Measurements from ENCODE around the gene MNT. TPM values are rescaled to one million over a fixed set of nuclear protein-coding genes. Genes with fewer than 3 reads are reported as not detected.
A peak's percentile ranks its signal among the peaks of the same experiment; 100 is the strongest.

Gene MNT
- total RNA-seq, 4 donors from 2014 or later: 2.9 to 5.4 (median 4.2) TPM

DNA sequence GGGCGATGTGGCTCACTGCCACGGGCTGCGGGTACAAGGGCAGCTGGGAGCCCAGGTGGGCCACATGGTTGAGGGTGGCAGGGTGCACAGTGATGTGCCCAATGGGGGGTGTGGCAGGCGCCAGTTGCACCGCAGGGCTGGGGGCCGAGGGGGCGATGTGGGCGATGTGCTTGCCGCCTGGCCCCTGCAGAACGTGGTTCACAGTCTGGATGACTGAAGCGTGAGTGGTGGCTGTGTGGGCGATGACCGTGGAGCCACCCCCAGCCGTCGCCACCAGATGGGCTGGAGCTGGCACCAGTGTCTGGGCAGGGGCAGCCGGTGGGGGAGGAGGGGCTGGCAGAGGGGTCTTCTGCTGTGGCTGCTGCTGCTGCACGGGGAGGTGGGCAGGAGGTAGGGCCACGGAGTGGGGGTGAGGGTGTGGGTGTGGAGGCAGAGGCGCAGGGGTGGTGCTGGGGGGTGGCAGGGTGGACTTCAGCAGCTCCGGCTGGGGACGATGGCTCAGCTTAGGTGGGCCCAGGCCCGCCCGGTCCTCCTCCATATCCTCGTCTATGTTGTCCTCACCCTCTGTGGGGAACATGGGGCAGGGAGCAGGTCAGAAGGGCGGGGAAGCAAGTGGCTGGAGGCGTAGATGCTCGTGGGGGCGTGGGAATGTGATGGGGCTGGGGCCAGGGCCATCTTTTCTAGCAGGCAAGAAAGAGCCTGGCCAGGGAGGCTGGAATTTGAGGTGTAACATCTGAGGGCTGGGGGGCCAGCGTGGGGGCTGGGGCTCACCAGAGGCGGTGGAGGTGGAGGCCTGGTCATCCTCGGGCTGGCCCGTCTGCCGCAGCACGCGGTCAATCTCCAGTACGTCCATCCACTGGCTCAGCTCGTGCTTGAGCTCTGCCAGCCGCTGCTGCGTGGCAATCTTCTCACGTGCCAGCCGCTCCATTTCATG, 13.5 kb downstream of the MNT start:
- in situ Hi-C loops (cut with MboI; ENCODE audit: low sequenced_read_pairs in 4 of 4) (no loop called here), intact Hi-C loops (cut with DNase I; ENCODE audit: low total_unique reads) (no loop called here)
- no peaks in the 10 kb centered on the region for H3K36me3 ChIP-seq
- peaks cover 60 to 83% of the 10 kb centered on the region in 2 donors for H3K4me1 ChIP-seq
- H3K9me3 ChIP-seq: no peaks in the 10 kb centered on the region
- peak overlapping the region in 1 of 4 donors; percentile 97 for H3K27ac ChIP-seq
- no peak overlapping the region for H3K4me3 ChIP-seq
- ATAC-seq (no peak), DNase-seq (no peak)
- no peak for TF ChIP-seq POLR2A (IDR thresholded peaks at IDR 0.05)
- TF ChIP-seq, protein P1, sequence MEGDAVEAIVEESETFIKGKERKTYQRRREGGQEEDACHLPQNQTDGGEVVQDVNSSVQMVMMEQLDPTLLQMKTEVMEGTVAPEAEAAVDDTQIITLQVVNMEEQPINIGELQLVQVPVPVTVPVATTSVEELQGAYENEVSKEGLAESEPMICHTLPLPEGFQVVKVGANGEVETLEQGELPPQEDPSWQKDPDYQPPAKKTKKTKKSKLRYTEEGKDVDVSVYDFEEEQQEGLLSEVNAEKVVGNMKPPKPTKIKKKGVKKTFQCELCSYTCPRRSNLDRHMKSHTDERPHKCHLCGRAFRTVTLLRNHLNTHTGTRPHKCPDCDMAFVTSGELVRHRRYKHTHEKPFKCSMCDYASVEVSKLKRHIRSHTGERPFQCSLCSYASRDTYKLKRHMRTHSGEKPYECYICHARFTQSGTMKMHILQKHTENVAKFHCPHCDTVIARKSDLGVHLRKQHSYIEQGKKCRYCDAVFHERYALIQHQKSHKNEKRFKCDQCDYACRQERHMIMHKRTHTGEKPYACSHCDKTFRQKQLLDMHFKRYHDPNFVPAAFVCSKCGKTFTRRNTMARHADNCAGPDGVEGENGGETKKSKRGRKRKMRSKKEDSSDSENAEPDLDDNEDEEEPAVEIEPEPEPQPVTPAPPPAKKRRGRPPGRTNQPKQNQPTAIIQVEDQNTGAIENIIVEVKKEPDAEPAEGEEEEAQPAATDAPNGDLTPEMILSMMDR (IDR thresholded peaks at IDR 0.05 in 4 of 5, conservative IDR thresholded peaks at IDR 0.05 in 1 of 5): no peak
- H3K27me3 ChIP-seq: no peaks in the 10 kb centered on the region

DNA sequence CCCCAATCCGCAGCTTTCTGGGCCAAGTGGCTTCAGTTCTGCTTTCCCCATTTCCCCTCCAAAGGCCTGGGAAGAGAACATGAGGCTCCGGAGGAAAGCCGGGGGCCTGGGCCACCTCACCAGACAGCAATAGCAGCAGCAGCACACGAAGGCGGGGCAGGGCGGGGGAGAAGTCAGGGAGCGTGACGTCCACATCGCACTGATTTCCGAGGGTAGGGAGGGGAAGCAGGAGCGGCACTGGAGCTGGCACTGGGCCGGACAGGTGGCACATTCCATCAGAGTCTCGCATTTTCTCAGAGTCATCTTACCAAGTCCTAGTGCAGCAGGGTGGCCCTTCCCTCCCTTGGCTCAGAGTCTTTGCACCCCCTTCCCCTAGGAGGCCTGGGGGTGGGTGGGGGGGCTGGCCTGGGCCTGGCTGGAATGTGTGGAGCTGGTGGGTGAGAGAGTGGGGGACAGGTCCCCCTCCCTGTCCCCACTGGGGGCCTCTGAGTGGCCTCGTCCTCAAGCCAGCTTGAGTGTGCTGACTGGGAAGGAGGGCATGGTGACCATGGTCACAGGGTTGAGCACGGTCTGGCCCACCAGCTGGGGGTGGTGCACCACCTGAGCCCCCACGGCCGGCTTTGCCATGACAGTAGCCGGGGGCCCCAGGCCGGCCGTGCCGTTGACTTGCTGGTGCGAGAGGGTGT, 14.3 kb downstream of the MNT start:
- TF ChIP-seq, protein P1 (IDR thresholded peaks at IDR 0.05 in 4 of 5, conservative IDR thresholded peaks at IDR 0.05 in 1 of 5): no peak
- no peak for TF ChIP-seq POLR2A (IDR thresholded peaks at IDR 0.05)
- no peak for ATAC-seq
- intact Hi-C loops (cut with DNase I; ENCODE audit: low total_unique reads): no loop called here
- Histone ChIP-seq H3K4me1 (peaks cover 54 to 75% of the 10 kb centered on the region in 2 donors), H3K9me3 (no peaks in the 10 kb centered on the region), H3K27me3 (no peaks in the 10 kb centered on the region), H3K36me3 (no peaks in the 10 kb centered on the region), H3K4me3 (no peak overlapping the region), H3K27ac (peak overlapping the region in 2 of 4 donors; percentile 91 to 93)
- DNase-seq: no peak
- in situ Hi-C loops (cut with MboI; ENCODE audit: low sequenced_read_pairs in 4 of 4): no loop called here

DNA sequence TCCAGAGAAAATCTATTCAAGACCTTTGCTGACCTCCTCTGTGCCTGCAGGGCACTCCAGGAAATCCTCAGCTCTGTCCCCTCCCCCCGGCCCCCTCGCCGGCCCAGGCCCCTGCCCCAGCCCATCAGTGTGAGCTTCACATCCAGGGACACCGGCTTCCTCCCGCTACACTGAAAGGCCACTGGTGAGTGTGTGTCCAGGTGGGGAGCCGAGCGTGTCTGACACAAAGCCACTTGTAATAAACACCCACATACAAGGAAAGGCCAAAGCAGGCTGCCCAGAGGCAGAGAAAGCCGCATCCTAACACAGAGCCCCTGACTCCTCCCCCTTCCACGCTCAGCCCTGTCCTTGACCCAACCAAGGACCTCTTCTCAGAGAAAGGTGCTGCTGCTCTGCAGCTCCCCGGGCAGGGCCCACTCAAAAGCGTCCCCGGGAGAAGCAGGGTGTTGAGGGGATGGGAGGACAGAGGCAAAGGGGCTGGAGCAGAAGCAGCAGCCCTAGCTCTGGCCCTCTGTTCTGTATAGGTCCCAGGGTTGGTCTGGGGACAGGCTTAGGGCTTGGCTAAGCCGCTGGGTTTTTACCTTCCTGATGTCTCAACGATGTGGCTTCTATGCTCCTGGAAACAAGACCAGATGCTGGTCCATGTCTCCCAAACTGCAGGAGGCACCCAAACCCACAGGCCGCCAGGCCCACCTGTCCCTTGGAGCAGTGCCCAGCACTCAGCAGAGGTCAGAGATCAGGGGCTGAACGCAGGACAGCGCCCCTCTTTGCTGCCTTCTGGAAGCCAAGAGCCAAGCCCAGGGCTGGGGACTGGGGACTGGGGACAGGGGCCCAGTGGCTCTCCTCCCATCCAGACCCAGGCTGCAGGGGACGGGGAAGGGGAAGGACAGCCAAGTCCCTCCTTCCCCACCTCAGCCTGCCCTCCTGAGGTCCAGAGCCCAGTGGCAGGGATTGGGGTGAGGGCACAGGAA, 15.3 kb downstream of the MNT start:
- DNase-seq: no peak
- peaks cover 44 to 65% of the 10 kb centered on the region in 2 donors for H3K4me1 ChIP-seq
- intact Hi-C loops (cut with DNase I; ENCODE audit: low total_unique reads): loop anchor here (2.0 kb wide), 1 partner anchor 17 kb away; no protein-coding TSS in a partner anchor

More for the DNA sequence above, 15.3 kb downstream of the MNT start:
- TF ChIP-seq POLR2A (IDR thresholded peaks at IDR 0.05): no peak
- TF ChIP-seq, protein P1 (IDR thresholded peaks at IDR 0.05 in 4 of 5, conservative IDR thresholded peaks at IDR 0.05 in 1 of 5): no peak
- H3K36me3 ChIP-seq: no peaks in the 10 kb centered on the region
- H3K27ac ChIP-seq: peak overlapping the region; percentile 84 to 93 (median 89)
- no peak overlapping the region for H3K4me3 ChIP-seq
- H3K9me3 ChIP-seq: no peaks in the 10 kb centered on the region
- no peaks in the 10 kb centered on the region for H3K27me3 ChIP-seq
- in situ Hi-C loops (cut with MboI; ENCODE audit: low sequenced_read_pairs in 4 of 4): no loop called here
- no peak for ATAC-seq

All from gastrocnemius medialis (tissue), 4 donors.